Epithelial cell of proximal tubule (primary cell): Measurements from ENCODE around the gene L3MBTL4. TPM values are rescaled to one million over a fixed set of nuclear protein-coding genes. Genes with fewer than 3 reads are reported as not detected.
"Not testable (repeated sequence)": the region's sequence is repeated elsewhere in the genome, so short reads cannot be mapped to it uniquely, and the experiment has no call there.

Experiments used
- DNase-seq: peaks from one replicate; pipeline ENCODE4 v3.0.0-alpha.2; 2011; ENCODE audit warnings: low read depth
- H3K4me3 ChIP-seq: 2 replicates; pipeline ENCODE4 v1.5.1; 2011; ENCODE audit warnings: low read depth, mild to moderate bottlenecking, low read length
- total RNA-seq: library from RNA; depleted of rRNA; stranded (reverse); fragments of >200 nt; gene quantifications from 2 replicates; pipeline ENCODE4 v1.2.3, GENCODE V29; 2015
- TF ChIP-seq, protein P1 (sequence below): conservative IDR thresholded peaks from 2 replicates; pipeline ENCODE4 v1.5.1; 2012; ENCODE audit warnings: low read depth, mild to moderate bottlenecking, low read length

Gene L3MBTL4
- total RNA-seq, 1 donor from 2014 or later: 4.0 TPM

DNA sequence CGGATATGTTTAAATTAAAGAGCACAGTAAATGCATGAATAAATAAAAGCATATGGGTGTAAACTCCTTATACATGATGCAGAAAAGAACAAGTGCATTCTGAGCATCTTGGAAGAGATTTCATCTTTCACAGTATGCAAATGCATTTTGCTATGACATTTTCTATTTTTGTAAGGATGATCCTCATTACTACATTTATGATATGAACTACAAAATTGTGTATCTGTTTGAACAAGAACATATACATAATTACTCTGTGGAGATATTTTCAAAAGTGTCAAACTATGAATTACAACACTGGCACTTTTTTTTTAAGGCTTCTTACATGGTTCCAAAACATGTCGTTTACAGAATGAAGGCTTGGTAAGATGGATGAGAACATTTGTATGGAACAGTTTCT, 335.3 kb downstream of the L3MBTL4 start:
- H3K4me3 ChIP-seq: no peak overlapping the region
- TF ChIP-seq, protein P1, sequence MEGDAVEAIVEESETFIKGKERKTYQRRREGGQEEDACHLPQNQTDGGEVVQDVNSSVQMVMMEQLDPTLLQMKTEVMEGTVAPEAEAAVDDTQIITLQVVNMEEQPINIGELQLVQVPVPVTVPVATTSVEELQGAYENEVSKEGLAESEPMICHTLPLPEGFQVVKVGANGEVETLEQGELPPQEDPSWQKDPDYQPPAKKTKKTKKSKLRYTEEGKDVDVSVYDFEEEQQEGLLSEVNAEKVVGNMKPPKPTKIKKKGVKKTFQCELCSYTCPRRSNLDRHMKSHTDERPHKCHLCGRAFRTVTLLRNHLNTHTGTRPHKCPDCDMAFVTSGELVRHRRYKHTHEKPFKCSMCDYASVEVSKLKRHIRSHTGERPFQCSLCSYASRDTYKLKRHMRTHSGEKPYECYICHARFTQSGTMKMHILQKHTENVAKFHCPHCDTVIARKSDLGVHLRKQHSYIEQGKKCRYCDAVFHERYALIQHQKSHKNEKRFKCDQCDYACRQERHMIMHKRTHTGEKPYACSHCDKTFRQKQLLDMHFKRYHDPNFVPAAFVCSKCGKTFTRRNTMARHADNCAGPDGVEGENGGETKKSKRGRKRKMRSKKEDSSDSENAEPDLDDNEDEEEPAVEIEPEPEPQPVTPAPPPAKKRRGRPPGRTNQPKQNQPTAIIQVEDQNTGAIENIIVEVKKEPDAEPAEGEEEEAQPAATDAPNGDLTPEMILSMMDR: no peak
- no peak for DNase-seq

- H3K4me3 ChIP-seq: no peak overlapping the region
- no peak for DNase-seq
- TF ChIP-seq, protein P1: no peak
These were observed 335.8 kb downstream of the L3MBTL4 start for GRCh38 chr18:6078877-6079276.

DNA sequence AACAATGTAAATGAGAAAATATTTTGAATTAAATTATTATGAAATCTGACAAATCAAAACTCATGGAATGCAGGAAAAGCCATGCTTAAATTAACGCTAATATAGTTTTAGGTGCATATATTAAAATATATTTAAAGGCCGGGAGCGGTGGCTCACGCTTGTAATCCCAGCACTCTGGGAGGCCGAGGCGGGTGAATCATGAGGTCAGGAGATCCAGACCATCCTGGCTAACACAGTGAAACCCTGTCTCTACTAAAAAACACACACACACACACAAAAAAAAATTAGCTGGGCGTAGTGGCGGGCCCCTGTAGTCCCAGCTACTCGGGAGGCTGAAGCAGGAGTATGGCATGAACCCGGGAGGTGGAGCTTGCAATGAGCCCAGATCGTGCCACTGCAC, 342.3 kb downstream of the L3MBTL4 start:
- H3K4me3 ChIP-seq, DNase-seq: not testable (repeated sequence)

DNA sequence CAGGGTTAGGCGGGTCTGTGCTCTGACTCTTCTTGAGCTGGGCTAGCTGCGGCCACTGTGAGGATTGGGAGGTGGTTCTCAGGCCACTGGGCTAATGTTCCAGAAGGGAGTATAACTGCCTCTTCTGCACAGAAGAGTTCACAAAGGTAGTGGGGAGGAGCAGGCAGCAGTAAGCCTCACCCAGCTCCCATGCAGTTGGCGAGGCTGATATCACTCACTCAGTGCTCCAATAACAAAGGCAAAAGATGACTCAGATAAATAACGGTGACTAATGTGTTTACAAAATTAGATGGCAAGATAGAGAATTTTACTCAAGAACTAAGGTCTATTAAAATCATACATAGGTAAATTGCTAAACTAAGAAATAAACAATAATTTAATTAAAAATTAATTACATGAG, 345.2 kb downstream of the L3MBTL4 start:
- TF ChIP-seq, protein P1: no peak
- no peak for DNase-seq
- H3K4me3 ChIP-seq: no peak overlapping the region

GRCh38 chr18:6069103-6069502, 345.6 kb downstream of the L3MBTL4 start:
- DNase-seq: no peak
- TF ChIP-seq, protein P1: no peak
- no peak overlapping the region for H3K4me3 ChIP-seq

DNA sequence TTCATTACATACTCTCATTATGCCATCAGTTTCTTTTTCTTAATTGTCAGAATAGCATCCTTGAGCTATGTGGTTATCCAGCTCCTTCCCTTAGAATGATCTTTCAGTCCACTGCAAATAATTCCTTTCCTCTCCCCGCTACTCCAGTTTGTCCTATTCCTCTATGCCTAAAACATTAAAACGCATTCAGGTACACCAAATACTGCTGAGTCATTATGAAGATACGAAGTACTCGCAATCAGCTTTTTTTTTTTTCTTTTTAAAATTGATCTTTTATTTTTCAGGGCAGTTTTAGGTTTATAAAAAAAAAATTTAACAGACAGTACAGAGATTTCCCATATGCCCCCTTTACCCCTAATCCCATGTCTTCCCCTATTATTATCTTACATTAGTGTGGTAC, 354.6 kb downstream of the L3MBTL4 start:
- TF ChIP-seq, protein P1: no peak
- DNase-seq: no peak
- H3K4me3 ChIP-seq: no peak overlapping the region

GRCh38 chr18:6059551-6059950, 355.2 kb downstream of the L3MBTL4 start:
- no peak for DNase-seq
- TF ChIP-seq, protein P1: no peak
- H3K4me3 ChIP-seq: no peak overlapping the region

GRCh38 chr18:6058941-6059340, 355.8 kb downstream of the L3MBTL4 start:
- H3K4me3 ChIP-seq: no peak overlapping the region
- no peak for DNase-seq
- TF ChIP-seq, protein P1: no peak
